Measurements from ENCODE around the gene ELAVL2. TPM values are rescaled to one million over a fixed set of nuclear protein-coding genes. Genes with fewer than 3 reads are reported as not detected.

The ELAVL2 gene
- total RNA-seq, 2 donors from 2014 or later, result 0.47 to 1.3 TPM

DNA sequence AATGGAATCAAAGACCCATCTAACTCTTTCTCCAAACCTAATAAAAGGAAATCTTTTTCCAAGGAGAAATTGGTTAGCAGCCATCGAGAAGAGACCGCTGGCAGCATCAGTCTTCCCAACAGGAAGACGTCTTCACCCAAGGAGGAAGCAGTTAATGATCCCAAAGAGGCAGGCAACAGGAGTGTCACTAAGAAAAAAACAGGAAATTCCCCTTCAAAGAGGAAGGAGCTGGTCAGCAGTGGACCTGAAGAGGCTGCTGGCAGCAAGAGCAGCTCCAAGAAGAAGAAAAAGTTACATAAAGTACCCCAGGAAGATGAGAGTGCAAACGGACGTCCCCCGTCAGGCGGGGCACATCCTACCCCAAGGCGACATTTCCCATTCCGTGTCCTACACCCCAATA is 143.7 kb downstream of the ELAVL2 start:
- intact Hi-C loops (cut with DNase I, micrococcal nuclease), result no loop called here
- ATAC-seq, result no peak
- DNase-seq, result no peak

DNA sequence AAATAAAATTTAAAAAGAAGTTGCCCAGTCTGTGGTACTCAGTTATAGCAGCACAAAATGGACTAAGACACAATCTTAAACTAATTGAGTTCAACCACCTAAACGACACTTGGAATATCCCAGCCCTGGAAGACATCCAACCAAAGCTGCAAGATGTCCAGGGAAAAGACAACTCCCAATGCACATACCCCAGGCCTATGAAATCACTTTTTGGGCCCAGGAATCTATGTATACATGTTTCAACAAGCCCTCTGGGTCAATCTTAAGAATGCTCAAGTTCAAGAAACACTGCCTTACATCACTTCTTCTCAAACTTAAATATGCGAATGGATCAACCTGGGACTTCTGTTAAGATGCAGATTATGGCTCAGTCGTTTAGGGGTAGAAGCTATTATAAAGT is 148.6 kb downstream of the ELAVL2 start:
- DNase-seq (no peak), ATAC-seq (no peak)
- intact Hi-C loops (cut with DNase I, micrococcal nuclease), result no loop called here

DNA sequence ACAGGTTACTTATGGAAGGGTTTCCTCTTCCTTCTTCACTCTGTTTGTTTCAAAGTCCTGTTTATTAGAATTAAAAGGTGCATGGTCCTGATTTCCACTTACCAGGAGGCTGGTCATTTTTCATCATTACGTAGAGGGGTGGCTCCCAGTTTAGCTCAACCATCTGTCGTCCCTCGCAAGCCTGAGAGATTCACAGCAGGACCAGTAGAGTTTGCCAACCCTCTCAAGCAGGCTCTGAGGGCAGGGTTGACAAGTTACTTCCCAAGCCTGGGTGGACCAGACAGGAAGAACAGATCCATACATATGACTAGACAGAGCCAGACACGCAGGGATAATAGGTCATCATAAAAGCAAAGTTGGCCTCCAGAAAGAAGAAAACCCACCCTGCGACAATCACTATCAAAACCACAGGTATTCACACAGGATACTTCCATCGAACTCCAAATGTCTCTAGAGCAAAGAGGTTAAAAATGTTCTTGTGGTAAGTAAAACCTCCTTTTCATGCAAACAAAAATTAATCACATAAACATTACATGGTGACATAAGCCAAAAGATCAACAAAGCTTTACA is 151.9 kb downstream of the ELAVL2 start:
- DNase-seq (no peak), ATAC-seq (no peak)
- intact Hi-C loops (cut with DNase I, micrococcal nuclease), result no loop called here

DNA sequence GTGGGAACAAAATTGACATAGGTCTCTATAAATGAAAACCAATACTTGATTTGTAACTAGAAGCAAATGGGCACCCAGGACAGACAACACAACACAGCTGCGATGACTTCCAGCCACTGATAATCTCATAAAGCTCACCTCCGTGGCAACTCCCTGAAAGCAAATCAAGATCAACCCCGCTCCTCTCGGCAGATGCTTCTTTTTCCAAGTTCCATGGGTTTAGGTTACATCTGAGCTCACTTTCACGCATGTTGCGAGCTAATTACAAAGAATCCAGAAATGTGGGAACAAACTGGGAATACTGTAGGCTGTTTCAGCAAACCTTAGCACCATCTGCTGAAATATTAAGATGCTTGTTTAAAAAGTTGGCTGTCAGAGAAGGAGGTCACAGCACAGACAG is 153.9 kb downstream of the ELAVL2 start:
- DNase-seq, result no peak
- ATAC-seq, result no peak
- intact Hi-C loops (cut with DNase I, micrococcal nuclease), result no loop called here

DNA sequence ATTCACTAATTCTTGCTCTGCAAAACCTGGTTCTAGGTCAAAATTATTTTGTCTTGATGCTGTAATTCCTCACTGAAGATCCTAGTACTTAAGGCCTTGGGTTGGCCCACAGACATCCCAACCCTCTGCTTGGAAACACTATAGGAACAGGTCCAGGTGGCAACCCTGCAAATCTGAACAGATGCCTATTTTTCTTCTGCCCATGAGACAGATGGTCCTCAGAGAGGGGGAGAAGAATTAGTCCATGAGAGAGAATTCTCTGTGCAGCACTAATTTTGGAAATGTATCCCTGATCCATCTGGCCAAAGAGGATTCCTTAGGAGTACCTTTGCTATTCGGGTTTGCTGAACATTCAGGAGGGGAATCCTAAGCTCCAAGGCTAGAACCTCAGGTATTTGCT is 156.3 kb downstream of the ELAVL2 start:
- DNase-seq (no peak), ATAC-seq (no peak)
- intact Hi-C loops (cut with DNase I, micrococcal nuclease), result no loop called here

DNA sequence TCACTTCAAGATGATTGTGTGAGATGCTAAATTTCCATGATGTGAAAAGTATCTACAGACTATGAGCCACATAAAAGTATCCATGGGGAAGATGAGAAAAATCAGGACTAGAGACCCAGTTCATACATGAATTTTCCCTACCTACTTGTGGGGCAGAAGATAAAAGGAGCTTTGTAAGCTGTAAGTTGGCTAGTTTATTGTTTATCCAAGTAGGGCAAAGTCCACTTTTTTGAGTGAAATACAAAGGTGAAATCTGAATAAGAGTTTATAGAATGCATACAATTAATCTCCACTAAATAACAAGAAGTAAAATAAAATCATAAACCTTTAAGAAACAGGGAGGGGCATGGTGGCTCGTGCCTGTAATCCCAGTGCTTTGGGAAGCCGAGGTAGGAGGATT is 160.4 kb downstream of the ELAVL2 start:
- DNase-seq, result no peak
- intact Hi-C loops (cut with DNase I, micrococcal nuclease), result no loop called here
- peak; percentile 52 for ATAC-seq

DNA sequence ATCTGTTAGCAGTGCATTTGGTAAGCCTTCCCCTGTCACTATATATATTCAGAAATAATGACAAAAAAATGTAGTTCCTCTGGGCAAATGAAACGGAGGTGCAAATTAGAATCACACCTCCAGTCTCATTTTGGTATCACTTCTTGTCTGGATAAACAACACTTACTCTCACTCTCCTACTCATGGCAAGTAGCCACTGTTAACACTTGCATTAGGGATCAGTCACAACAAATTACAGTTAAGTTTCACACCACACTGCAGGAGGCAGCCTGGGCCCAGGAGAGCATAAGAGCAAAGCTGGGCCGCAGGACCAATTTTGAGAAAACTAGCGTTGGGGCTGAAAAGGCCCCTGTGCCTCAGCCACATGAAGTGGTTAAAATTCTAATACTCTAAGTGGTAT is 161.0 kb downstream of the ELAVL2 start:
- DNase-seq, result no peak
- no peak for ATAC-seq
- intact Hi-C loops (cut with DNase I, micrococcal nuclease), result no loop called here

DNA sequence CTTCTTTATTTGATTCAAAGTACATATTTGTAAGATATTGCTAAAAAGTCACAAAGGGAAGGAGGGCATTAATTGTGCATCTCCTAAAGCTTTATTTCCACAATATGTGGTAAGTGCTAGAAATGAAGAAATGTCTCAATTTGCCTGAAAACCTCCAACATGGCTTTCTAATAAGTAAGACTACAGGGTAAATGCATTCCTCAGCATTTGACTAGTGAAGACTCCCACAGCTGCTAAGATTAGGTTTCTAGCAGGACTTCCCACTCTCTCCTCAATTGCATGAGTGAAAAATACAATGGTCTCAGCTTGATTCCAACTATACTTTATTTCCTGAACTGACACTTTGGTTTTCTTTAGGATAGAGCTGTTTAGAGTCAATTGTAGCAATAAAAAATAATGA is 162.1 kb downstream of the ELAVL2 start:
- peak; percentile 20 for ATAC-seq
- no peak for DNase-seq
- intact Hi-C loops (cut with DNase I, micrococcal nuclease), result no loop called here

DNA sequence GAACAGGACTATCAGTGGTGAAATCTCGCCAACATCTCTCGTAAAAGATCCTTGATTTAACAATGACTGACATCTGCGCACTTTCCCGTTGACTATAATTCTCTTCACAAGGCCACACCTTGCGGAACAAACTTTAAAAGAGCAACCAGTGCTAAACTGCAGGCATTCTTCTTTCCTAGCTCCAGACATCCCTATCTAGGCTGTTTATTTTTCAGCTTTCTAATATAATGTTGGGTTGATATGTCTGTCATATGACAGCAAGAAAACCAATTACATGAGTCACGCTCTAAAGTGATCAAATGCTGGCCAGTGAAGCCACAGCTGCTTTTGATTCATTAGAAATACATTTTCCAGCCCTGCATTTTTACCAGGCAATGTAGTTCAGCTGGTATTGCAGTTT is 162.5 kb downstream of the ELAVL2 start:
- DNase-seq (peak in 1 of 2 donors; percentile 7), ATAC-seq (peak; percentile 91)
- intact Hi-C loops (cut with DNase I, micrococcal nuclease), result no loop called here

DNA sequence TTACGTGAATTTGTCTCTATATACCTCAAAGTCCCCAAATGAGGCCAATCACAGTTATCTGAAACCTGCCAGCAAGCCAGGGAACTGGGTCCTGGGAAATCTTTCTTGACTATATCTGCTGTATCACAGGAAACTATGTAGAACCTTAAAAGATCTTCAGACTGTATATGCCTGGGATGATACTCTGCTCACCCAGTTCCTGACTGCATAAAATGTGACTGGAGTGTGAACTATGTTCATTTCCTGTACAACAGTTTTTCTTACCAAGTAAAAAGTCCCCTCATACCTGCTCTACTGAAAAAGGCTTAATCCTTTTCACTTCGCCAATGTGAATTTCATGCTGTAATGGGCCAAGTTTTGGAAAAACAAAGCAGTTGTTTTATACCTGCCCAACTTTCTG is 162.9 kb downstream of the ELAVL2 start:
- DNase-seq (no peak), ATAC-seq (peak; percentile 62)
- intact Hi-C loops (cut with DNase I, micrococcal nuclease), result no loop called here

DNA sequence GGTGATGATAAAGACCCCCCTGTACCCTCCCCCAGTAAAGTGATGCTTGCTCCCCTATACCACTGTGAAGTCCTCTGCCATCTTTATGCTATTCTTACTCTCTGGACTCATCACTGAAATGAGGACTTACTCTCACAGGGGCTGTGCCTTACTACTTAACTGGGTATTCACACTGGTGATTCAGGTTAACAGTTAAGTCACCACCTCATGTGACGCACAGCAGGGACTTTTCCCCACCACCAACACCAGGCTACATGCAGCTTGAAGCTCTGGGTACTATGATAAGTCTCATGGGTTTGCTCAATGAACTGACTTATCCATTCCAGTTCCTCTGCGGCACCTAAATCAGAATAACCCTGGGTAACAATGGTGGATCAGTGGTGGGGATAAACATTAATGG is 163.7 kb downstream of the ELAVL2 start:
- DNase-seq (no peak), ATAC-seq (no peak)
- intact Hi-C loops (cut with DNase I, micrococcal nuclease), result no loop called here

DNA sequence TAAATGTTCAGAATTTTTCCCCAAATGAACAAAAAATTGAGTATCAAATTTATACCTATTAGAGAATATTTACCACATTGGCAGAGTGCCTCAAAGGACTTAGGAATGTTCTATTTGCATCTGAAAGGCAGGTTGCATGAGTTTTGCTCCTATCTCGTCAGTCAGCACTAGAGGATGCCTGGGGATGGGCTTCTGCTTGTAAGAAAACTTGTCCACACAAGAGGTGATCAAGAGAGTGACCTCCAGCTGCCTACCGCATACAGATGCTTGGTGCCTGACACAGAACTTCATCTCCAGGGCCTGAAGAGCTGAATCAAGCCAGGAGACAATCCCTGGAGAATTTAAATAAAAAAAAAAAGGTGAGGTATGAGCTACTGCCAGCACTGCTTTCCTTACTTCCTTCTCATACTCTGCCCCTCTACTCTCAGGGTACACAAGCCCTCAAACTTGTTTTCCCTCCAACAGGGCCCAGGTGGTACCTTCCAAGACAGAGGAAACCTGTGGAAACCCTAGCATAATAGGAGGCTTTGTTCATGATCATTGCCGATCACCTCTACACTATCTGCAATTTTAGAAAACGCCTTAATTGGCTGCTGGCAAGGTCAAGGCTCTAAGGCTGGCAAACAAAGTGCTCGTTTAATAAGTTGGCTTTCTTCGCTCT is 166.6 kb downstream of the ELAVL2 start:
- ATAC-seq (no peak), DNase-seq (no peak)
- intact Hi-C loops (cut with DNase I, micrococcal nuclease), result no loop called here

DNA sequence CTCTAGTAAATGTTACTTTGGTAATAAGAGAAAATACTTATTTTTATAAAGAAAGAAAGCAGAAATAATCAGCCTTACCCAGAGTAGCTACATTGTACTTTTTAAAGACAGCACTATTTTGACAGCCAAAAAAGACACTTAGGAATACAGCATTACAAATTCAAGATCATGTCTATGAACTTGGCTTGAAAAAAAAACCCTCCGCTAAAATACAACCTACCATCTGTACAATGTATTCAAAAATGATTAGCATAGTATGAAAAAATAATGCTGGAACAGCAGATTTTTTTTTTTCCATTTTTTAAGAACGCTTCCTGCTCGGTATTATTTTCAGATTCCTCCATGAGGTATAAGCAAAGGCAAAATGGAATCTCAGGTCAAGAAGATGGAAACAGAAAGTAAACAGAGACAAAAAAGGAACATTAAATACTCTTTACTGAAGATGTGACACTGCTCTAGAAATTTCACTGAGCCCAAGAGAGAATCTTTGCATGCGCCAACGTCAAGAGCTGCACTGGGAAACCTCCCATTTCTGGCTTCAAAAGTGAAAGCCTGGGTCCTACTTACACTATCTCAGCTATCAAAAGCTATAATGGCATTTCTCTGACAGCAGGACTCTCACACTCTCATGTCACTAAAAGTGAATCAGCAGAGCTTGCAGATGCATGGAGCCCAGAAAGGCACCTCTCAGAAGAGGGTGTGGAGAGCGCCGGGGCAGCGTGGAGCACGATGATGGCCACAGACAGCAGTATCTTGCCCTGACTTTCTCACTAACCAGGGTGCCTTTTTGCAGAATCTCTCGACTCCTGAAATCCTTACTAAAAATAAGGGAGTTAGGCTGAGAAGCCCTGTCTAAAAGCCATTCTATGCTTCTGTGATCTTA is 167.4 kb downstream of the ELAVL2 start:
- intact Hi-C loops (cut with DNase I, micrococcal nuclease), result no loop called here
- DNase-seq (no peak), ATAC-seq (no peak)

DNA sequence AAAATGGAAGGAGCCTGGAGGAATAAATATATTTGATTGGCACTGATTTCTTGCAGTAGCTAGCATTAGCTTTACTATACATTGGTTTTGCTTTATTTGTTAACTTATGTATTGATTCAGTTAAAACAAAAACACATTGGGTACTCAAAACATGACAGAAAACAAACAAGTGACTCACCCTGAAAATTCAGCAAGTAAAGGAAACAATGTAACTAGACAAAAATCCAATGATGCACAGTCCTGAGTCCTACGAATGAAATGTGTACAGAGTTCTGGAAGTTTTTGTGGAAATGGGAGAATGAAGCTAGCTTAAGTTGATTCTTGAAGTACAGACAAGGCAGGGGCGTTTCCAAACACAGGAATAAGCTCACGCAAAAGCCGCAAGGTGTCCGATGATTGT is 175.0 kb downstream of the ELAVL2 start:
- DNase-seq (no peak), ATAC-seq (no peak)
- intact Hi-C loops (cut with DNase I, micrococcal nuclease), result no loop called here

DNA sequence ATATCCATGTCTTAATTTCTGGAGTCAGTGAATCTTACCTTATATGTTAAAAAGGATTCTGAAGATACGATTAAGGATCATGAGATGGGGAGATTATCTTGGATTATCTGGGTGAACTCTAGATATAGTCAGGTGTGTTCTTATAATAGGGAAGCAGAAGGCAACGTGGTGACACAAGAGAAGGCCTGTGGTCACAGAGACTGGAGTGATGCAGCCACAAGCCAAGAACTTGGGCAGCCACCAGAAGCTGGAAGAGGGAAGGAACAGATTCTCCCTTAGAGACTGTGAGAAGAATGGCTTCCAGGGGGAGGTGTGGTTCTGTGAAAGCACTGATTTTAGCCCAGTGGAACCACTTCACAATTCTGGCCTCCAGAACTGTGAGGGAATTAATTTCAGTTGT is 177.4 kb downstream of the ELAVL2 start:
- DNase-seq, result no peak
- no peak for ATAC-seq
- intact Hi-C loops (cut with DNase I, micrococcal nuclease), result no loop called here

DNA sequence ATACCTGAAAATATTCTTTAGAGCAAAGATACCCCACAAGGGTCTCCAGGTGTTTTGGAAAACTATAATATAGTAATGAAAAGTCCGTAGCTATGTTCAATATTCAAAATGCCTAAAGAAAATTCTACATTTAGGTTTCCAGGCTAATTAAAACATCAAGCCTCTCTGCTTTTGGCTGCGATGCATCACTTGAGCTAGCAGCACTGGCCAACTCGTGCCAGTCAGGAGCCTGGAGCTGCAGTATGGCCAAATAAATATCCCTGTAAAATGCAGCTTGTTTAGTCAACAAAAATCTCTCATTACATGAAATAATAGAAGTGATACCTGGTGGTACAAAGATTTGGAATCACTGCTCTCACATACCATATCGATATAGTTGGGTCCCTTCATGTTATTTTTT is 181.1 kb downstream of the ELAVL2 start:
- no peak for DNase-seq
- ATAC-seq, result no peak
- intact Hi-C loops (cut with DNase I, micrococcal nuclease), result no loop called here

DNA sequence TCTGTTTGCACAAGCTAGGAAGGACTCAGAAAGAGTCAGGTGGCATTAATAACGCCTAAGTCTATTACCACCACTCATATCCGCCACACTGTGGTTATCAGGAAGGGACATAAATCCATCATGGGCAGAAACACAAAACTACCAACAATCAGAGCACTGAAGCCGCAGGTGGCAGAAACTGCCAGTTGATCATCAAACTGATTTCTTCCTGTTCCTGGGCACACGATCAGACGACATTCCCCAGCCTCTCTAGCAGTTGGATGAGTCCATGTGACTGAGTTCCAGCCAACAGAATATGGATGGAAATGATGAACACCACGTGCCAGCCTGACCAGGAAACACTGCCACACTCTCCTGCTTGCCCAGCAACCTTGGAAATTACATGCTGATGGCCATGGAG is 181.7 kb downstream of the ELAVL2 start:
- ATAC-seq (no peak), DNase-seq (no peak)
- intact Hi-C loops (cut with DNase I, micrococcal nuclease), result no loop called here

DNA sequence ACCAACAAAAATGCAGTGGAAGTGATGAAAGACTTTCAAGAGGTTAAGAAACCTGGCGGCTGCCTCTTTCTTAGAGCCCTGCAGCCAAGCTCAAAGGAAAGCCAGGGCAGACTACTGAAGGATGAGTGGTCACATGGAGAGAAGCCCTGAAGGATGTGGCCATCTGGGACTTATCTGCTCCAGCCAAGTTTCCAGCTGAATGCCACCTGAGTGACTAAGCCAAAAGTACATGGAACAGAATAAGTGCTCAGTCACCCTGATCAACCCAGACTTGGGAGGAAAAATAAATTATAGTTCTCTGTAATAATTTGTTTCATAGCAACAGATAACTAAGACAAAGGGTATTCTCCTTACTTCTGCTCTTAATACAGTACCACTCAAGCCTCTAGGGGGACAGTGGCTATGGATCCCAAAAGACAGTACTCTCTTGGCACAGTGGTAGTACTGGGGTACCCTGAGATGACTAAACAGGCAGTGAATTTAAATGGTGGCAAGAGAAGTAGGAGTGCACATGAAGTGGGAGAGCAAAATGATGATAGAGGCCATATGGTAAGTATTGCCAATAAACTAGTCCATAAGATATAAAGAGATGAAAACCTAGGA is 182.3 kb downstream of the ELAVL2 start:
- intact Hi-C loops (cut with DNase I, micrococcal nuclease), result no loop called here
- ATAC-seq, result no peak
- DNase-seq, result no peak
